HG03135 (cell line): ENCODE measurements around the gene MAST4.

Source experiments
- ATAC-seq: cut with Tn5 transposase; IDR thresholded peaks from one replicate; pipeline ENCODE4 v1.9.1; 2021; ENCODE audit warnings: mild to moderate bottlenecking, moderate library complexity; ENCODE audit not compliant: unreplicated experiment

MAST4 gene

DNA sequence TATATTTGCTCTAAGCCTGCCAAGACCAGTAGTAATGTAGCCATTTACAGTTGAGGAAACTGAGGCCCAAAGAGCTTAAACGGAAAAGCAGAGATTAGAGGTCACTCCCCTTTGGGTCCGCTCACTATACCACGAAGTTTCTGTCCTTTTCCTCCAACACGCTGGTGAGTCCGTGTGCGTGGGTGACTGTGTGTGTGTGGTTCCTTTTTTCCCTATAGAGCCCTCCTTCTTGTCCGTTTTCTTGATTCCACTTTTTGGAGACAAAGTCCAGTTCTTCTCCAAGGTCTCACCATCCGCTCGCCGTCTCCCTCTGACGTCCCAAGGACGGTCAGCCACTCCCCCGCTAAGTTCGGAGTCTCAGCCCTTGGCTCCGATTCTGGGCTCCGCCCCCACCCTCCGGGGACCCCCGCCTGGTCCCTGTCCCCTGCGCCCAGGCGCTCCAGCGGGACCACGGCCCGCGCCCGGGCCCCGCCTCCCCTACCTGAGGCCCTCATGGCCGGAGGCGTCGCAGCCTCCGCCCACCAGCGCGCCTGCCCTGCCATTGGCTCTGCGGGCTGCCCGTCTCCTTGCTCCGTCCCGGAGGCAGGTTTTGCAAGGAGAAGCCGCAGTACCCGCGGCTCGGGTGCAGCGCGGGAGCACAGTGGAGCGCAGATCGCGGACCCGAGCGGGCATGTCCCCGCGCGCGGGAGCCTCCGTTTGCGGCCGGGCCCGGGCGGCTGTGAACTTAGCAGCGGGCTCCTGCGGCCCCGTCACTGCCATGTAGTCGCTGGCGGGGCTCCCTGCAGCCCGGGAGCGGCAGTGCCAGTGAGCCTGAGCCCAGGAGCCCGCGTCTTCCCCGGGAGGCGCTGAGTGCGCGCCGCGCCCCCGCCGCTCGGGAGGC, at the start of gene MAST4:
Gene MAST4 (plus strand): TSS at position 638 of the 880 bp plus-strand sequence. CDS start 263 bp downstream, outside the sequence.
- ATAC-seq, result peak; percentile 94

DNA sequence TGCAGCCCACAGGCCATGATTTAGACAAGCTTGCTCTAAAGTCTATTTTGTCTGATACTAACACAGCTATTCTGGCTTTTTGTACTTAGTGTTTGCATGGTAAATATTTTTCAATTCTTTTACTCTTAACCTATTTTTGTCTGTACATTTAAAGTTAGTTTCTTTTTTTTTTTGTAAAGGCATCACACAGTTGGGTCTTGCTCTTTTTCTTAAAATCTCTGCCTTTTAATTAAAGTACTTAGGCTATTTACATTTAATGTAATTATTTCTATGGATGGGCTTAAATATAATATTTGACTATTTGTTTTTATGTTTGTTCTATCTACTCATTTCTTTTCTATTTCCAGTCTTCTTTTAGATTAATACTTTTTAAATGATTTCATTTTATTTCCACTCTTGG, 49.7 kb upstream of the MAST4 start:
- no peak for ATAC-seq

DNA sequence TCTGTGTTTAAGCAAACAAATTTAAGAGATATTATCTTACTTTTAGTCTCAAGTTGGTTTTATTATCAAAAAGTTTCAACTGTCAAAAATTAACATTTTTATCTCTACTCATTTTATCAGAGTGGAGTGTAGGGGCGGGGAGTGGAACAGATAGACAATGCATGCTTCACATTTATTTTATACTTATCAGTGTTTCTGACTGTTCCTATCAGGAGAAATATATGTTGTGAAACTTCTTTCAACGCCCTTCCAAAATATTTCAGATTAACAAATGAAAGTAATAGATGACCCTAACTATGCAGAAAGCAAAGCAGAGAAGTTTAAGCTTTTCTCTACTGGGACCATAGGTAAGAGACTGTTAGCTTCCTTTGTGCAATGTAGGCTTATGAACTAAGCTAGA, 44.9 kb upstream of the MAST4 start:
- no peak for ATAC-seq

DNA sequence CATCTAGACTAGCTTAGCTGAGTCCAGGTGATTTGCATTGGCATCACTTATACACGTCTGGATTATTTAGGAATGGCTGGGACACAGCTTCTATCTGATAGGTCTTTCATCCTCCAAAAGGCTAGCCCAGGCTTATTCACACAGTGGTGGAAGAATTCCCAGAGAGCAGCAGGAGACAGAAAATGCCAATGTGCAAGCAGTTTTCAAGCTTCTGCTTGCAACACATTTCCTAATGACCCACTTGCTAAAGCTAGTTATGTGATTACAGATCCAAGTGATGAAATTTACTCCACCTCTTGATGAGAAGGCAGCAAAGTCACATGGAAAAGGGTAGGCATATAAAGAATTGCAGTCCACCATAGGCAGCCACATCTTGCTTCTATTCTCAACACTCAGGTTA, 44.2 kb upstream of the MAST4 start:
- ATAC-seq, result no peak

DNA sequence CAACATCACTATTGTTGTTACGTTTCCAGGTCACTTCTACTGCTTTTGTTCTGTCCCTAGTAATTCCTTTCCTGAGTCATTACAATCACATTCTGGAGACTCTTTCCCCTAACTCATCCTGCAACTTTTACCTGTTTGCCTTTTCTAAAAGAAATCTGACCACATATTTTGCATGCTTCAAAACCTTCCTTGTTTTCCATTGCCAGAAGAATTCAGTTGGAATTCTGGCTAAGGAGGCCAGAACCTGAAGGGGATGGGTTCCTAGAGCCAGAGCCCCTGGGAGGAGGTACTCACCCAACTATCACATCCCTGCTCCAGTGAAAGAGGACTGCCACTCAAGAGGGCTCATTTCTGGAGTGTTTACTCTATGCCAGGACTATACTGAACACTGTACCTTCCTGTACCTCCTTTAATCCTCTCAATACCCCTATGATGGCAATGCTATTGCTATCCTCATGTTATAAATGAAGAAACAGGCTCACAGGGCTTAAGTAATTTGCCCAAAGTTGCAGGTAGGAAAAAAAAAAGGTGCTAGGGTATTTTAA, 42.8 kb upstream of the MAST4 start:
- no peak for ATAC-seq

DNA sequence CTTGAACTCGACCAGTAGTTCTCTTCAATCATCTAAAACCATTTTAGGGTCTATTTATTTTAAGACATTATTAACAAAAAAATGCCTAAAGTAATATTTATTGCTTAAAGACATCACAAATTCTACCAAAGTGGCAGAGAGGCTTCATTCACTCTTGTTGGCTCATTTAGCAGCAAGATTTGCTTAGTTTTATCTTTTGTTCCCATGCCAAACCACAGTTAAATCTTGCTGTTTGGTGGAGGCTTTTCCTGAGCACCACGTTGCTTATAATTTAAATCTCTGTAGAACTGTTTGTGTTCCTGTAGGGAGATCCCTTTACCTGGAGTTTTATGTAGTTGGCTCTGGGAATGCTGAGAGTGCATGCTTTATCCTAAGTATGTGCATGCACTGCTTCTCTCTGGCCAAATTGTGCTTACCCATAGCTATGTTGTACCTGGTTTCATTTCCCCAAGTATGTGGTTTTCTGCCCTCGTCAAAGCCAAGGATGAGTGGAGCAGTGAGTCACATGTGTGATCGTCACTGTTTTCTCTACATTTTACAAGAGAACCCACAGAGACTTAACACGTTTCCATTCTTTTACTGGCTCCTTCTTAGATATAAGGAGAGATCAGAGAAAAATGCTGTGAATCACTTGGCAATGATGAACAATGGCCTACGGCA, 42.1 kb upstream of the MAST4 start:
- ATAC-seq, result peak; percentile 97

DNA sequence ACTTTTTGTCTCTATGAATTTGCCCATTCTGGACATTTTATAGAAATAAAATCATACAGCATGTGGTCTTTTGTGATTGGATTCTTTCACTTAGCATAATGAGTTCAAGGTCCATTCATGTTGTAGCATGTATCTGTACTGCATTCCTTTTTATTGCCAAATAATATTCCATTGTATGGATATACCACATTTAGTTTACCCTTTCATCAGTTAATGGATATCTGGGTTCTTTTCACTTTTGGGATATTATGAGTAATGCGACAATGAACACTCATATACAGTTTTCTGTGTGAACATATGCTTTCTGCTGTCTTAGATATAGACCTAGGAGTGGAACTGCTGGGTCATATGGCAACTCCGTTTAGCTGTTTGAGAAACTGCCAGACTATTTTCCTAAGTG, 41.3 kb upstream of the MAST4 start:
- no peak for ATAC-seq

DNA sequence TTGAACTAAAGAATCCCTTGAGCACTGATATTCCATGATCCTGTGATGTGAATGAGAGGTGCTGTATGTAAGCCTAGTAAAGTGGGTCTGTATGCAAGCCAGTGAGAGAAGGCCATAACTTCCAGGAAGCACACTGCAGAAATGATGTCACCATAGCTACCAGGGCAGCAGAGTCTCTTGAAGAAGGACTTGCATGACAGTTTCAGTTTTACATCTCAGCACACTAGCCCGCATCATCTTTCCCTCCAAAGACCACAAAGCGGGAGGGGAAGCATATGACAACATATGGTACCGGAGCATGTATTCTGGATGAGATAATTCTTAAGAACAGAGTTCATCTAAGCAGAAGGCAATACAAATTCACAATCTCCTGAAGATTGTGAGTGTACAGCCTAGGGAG, 37.6 kb upstream of the MAST4 start:
- ATAC-seq, result no peak

DNA sequence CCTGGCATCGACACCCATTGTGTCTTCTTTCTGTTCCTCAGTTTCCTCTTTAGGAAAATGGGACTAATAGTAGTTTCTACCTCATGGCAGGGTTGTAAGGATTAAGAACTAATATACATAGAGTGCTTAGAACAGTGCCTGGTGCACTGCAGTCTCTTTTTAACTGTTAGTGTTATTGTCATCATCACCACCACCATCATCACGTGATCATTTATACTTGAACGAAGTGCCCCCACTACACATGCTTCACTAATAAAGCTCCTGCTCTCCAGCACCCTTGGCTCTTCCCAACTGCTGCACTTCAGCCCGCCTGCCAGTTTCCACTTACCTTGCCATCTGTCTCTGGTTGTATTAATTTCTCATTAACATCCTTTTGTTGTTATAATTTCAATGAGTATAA, 35.8 kb upstream of the MAST4 start:
- no peak for ATAC-seq

DNA sequence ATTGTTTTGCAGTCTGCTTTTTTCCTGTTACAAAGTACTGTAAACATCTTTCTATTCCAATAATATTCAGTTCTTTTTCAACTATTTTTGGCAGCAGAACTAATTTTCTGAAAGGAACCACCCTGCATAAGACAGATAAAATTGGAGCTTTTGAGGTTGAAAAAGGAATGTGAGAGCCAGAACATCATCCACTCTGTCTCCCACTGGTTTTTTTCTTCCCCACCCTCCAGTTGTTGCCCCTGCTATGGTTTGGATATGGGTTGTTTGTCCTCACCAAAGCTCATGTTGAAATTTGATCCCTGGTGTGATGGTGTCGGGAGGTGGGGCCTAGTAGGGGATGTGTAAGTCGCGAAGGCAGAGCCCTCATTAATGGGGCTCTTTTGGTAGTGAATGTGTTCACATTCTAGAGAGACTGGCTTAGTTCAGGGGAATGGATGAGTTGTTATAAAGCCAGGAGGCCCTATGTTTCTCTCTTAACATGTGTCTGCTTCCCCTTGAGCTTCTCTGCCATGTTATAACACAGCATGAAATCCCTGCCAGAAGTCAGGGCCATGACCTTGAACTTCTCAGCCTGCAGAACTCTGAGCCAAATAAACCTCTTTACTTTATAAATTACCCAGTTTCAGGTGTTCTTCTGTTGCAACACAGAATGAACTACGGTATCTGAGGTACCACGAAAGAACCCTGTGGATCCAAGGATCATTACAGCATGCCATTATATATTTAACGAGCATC, 34.8 kb upstream of the MAST4 start:
- no peak for ATAC-seq

DNA sequence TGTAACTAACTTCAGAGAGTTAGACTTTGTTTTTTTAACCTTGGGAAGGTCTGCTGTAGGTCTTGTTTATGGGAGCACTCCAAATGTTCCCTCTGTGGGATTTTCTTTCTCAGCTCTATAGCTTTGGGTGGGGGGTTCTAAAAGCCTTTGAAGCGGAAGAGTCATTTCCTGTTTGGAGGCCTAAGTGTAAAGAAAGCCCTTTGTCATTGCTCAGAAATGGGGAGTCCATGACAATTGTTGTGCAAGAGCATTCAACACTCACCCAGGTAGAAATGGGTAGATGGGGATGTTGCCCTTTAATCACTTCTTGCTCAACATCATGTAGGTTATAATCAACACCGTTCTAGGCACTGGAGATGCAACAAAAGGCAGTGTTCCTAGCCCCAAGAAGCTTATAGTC, 30.3 kb upstream of the MAST4 start:
- no peak for ATAC-seq

DNA sequence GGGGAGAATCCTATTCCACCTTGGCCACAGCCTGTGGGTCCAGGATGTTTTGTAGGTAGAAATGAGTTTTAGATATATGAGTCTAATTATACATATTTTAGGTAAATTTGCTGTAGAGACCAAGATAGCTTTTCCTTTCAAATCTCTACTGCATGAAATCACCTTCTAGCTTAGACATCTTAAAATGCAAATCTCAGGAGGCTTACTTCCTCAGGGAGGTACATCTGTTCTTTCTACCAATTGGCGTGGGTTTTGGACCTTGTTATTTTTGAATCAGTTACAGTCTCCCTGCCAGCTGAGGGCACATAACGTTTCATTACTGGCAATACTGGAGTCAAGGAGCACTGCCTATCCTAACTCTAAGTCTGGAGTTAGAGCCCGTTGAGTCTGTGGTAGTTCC, 28.7 kb upstream of the MAST4 start:
- ATAC-seq, result no peak

DNA sequence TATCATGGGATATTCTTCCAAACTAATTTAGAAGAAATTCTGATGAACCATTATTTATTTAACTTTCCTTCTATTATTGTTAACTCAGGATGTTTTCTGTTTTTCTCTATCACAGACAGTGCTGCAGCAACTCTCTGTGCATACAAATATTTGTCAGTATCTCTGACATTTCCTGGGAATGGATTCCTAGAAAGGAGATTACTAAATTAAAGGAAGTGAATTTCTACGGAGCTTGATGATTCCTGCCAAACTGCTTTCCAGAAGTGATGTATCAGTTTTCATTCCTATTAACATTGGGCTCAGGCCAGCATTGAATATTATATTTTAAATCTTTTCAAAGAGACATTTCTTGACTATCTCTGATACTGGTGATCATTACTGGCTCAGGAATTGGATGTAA, 26.0 kb upstream of the MAST4 start:
- no peak for ATAC-seq

DNA sequence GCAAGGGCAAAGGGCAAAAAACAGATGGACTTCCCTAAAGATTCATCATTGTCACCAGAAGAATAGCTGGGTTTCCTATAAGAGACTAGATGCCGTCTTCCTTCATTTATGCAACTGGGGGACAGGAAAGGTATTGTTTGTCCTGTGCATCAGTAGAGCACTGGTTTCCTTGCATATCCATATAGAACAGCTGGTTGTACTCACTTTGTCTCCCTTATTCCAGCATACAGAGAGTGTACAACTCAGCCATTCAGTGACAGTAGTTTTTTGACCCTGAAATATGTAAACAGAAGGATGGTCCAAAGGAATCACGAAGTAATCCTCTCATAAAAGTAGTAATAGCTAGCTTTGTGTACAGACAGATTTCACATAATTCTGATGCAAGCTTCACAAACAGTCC, 22.5 kb upstream of the MAST4 start:
- no peak for ATAC-seq

DNA sequence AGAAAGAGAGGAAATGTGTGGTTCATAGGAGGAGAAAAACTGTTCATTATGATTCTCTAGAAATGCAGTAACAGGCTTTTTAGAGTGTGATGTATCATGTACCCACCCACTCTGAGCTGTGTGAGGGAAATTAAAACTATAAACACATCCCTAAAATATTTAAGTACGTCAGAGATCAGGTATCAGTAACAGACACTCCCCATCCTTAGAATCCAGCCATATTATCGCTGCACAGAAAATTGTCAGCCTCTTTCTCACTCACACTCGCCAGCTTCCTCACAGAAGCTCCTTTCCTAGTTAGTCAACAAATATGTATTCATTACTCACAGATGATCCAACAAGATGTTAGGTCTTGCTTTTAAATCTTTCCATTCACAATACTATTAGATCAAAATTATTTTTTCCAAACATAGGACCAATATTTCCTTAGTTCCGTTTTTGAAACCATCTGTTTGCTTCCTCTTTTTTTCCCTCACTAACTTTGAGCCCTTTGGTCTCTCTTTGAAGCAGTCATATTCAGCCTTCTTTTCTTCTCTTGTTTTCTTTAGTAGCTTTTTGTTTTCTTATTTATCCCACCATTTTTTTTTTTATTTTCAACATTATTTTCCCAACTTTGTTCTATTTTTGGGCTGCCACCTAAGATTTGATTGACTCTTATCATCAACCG, 13.6 kb upstream of the MAST4 start:
- no peak for ATAC-seq

DNA sequence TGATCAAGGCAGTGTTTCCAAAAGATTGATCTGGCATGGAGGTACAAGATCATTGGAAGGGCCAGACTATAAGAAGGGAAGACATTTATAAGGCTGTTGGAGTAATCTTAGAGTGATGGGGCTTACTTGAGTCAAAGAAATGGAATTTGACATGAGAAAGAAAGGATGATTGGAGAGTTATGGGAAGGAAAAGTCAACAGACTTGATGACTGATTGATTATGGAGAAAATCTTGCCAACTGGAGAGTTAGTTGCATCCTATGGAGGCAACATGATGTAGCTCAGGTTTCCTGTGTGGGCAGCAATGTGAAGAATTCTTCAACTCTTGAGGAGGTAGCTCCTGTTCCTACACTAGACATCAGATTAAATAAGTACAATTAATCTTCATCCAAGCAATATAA, 10.9 kb upstream of the MAST4 start:
- ATAC-seq, result no peak

DNA sequence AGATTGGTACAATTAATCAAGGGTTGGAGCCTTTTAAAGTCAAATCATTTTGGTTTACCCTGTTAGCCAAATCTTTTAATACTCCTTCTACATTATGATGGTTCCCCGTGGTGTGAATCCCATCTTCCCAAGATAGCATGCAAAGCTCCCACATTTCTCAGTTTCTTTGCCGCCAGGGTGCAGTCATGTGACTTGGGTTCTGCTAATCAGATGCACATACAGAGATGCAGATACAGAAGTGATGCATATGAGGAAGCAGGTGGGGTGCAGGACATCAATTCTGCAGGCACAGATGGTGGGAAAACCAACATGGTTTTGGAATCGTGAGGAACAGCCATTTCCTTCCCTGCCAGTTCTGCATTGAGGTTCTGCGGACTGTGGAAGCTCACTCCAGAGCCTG, 8.4 kb upstream of the MAST4 start:
- ATAC-seq, result no peak

DNA sequence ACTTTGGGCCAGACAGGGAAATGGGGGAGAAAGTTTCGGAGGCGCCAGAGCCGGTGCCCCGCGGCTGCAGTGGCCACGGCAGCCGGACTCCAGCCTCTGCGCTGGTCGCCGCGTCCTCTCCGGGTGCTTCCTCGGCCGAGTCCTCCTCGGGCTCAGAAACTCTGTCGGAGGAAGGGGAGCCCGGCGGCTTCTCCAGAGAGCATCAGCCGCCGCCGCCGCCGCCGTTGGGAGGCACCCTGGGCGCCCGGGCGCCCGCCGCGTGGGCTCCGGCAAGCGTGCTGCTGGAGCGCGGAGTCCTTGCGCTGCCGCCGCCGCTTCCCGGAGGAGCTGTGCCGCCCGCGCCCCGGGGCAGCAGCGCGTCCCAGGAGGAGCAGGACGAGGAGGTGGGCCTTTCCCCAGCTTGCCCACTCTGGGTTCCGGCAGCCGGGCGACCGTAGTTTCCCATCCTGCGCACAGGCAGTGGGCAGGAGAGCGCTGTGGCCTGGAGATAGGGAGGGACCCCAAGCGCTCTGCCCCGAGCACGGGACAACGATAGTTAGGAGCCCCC, 516 bp downstream of the MAST4 start:
- peak; percentile 29 for ATAC-seq

DNA sequence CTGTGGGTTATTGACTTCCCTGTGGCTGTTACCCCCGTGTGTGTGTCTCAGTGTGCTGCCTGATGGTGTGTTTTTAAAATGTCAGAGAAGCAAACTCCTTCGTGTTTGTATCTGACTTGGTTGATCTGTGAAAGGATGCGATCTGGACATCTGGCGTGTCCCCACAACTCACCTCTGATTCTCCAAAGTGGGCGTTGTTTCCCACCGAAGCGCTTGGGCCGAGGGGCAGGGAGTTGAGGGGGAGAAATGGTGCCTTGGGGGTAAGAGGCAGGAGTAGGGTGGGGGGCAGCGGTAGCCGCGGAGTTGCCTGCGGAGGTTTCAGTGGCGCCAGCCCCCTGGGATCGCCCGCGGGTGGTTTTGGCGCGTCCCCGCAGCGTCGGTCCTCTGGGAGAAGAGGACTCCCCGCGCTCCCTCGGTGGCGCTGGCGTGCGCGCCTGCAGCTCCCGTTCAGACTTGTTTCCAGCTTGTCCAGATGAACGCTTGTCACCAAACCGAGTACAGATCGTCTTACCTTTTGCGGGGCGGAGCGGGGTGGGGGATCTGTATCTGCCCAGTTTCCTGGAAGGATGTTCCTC, 1.1 kb downstream of the MAST4 start:
- ATAC-seq, result no peak

DNA sequence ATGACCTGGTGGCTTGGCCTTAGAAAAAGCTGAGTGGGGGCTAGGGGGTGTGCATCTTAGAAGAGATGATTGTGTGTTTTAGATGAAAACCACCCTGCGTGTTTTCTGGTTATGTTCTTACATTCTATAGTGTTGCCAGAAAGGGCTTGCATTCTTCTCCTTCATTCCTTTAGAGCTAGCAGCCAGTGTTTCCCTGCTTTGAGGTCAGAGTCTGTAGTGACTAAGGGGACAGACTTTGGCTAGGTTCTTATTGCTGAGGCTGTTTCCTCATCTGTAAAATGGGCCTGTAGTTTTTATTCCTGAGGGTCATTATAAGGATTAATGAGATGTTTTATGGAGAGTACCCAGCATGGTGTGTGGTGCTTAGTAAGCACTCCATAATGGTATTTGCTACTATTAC, 6.4 kb downstream of the MAST4 start:
- no peak for ATAC-seq
